ENCODE measurements around the gene RAB15. TPM values are rescaled to one million over a fixed set of nuclear protein-coding genes. Genes with fewer than 3 reads are reported as not detected.

Gene RAB15
- polyA plus RNA-seq, 12 donors: 22.5 to 42.6 (median 30.3) TPM; not detected in 1

DNA sequence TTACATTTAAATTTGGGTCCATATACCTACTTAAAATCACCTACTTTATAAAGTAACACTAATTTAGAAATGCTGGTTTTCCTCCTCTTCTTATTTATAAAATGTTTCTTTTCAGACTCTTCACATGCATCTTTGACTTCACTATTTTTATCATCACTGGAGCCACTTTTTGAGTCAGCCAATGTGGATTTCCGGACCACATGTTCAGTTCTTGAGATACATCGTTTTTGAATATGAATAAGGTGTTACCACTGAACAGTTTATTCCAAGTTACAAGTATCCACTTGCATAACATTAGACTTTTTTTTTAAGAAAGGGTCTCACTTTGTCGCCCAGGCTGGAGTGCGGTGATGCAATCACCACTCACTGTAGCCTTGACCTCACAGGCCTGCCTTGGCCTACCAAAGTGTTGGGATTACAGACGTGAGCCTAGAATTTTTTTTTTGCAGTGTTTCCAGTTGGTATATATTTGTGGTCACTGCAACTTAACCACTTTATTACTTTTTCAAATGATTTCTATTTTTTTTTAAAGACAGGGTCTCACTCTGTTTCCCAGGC lies 20.3 kb upstream of the RAB15 start:
- DNase-seq: no peak

DNA sequence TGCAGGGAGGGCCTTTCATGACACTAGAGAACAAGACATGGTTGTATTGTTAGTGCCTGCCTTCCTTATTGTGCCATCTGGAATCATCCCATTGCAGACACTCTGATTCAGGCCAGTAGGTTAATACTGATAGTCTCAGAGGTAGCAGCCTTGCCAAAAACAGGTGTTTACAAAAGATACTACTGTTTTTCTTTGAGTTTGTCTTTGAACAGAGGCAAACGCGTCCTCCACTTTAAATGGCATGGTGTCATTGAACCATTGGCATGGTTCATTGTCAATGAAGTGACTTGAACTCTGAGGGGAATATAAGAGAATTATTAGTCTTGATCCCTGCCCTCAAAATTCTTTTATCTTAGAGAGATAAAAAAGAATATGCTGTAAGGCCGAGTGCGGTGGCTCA lies 18.8 kb upstream of the RAB15 start:
- DNase-seq: no peak

DNA sequence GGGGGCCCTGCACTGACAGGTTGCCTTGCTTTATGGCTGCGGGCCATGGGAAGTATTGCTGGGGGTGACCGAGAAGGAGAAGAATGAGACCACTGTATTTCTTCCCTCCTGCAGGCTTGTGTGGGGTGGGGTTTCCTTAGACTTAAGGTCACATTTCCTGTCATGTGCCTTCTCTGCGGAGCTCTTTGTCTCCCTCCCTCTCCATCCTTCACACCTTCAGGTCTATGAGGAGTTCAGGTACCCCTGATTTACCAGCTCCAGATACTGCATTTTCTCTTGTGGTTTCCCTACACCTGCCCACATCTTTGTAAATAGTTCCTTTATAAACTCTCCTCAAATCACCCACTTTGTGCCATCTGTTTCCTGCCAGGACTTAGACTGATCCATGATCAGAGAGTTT lies 18.2 kb upstream of the RAB15 start:
- no peak for DNase-seq

DNA sequence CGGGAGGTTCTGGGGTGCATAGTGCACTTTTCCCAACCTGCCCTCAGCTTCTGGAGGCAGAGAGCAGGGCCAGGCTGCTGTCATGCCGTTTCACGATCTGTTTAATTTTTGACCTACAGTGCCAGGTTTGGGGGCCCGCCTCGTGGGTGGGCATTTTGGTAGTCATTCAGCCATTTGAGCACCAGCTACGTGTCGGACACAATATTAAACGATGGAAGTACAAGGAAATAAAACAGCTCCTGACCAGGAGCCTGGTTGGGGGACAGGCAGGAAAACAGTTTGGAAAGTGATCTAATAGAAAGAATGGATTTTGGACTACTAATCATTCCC lies 15.3 kb upstream of the RAB15 start:
- DNase-seq: no peak

DNA sequence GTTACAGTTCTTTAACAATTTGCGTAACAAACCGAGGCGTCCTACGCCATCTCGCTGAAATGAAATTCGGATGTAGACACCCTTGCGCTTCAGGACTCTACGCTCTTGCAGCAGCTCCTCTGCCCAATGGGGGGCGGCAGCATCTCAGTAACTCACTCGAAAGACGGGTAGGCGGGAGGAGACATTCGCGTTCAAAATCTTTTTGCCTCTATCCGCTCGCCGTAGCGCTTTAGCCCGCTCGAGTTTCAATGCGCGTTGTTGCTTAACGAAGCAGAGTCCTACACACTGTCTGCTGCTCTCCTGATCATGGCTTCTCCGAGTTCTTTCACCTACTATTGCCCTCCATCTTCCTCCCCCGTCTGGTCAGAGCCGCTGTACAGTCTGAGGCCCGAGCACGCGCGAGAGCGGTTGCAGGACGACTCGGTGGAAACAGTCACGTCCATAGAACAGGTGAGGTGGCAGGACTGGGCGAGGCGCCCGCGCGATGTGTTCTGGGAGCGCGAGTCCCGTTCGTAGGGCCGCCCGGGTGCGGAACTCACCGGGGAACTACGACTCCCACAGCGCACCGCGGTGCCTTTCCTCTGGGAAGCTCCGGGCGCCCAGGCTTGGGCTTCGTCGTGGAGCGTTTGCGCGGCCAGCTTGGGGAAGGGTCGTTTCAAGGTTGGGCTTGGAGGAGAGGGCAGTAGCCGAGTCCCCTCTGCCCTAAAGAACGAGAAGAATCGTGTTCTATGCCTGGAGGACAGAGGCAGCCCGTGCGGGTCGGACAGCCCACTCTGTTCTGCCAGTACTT lies 14.7 kb upstream of the RAB15 start, which contains the start of gene FNTB:
Gene FNTB (plus strand): TSS at position 248 of the 790 bp plus-strand sequence. CDS start 59 bp downstream, at position 307.
- DNase-seq: peak; percentile 98

DNA sequence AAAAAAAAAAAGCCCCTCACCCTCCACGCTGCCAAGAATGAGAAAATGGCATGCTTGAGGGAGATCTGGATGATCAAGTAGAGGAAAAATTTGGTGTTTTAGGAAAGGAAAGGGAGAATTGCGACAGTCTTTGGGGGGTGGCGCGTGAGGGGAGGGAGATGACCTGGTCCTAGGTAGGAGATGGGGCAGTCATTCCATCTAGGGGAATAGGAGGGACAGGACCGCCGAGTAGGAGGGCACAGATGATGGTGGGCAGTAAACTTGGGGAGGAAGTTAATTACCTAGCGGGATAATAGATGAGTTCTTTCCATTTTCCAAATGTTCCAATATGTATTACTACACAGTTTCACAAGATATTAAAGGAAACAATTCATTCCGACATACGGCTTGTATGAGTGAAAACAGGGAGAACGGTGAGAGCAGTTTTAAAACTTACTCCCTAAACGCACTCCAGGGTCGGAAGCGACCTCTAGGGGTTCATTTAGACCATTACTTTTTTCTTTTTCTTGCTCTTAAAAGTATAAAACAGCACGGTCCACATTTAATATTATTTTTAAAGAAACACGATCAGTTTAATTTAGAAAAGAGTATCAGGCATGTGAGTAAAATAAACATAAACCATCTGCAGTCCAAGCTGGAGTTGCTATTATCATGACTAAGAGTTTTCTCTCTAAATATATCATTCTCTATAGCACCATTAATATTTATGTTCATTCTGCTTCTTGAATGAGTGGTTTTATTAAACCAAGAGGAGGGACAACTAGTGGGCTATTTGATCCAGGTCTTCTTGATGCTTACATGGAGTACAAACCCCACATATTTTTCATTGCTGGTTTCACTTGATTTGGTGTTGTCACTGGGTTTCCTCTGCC lies 11.5 kb upstream of the RAB15 start:
- no peak for DNase-seq

DNA sequence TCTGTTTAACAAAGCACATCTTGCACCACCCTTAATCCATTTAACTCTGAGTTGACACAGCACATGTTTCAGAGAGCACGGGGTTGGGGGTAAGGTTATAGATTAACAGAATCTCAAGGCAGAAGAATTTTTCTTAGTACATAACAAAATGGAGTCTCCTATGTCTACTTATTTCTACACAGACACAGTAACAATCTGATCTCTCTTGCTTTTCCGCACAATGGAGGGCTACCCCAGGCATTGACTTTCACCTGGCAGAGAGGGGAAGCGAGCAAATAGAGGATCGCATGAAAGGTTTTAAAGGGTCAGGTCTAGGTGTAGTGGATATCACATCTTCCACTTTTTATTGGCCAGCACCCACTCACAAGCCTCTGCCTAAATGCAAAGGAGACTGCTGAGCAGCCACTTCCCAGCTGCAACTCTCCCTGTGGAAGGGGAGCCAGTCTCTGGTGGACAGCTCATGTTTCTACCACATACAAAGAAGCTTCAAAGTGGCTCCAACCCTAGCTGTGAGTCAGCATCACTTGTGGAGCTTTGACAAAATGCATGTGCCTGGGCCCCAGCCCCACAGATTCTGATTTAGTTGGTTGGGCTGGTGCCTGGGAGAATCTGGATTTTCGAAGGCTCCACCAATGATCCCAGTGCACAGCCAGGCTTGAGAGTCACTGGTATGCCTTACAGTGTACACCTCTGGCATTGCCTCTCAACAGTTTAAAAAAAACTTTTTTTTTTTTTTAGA lies 7.4 kb upstream of the RAB15 start:
- no peak for DNase-seq

DNA sequence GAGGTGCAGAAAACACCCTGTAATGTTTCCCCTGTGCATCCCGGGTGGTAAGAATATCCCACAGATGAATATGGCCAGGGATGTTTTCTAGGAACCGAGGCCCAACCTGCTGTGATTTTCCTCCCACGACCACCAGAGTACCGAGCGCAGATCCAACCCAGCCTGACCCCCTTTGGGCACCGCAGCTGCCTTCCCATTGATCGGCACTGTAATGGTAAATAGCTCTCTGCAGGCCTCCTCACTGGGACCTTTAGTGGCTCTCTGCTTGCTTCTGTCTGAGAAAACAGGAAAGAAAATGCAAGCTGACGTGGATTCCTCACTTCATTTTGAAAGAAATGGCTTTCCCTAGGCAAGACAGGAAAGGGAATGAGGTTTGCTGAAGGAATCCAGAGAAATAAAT lies 2.4 kb upstream of the RAB15 start:
- DNase-seq: no peak

DNA sequence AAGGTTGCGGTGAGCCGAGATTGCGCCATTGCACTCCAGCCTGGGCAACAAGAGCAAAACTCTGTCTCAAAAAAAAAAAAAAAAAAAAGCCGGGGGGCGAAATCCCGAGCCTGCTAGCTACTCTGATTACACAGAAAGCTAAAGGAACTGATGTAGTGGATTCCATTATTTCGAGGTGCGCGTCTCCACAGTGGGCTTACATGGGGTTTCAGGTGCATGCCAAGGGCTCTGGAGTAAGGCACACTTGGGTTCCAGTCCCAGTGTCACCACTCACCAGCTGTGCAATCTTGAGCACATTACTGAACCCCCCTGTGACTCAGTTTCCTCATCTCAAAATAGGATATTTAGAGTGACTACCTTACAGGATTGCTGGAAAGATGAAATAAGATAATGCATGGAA lies 1.7 kb upstream of the RAB15 start:
- DNase-seq: no peak

DNA sequence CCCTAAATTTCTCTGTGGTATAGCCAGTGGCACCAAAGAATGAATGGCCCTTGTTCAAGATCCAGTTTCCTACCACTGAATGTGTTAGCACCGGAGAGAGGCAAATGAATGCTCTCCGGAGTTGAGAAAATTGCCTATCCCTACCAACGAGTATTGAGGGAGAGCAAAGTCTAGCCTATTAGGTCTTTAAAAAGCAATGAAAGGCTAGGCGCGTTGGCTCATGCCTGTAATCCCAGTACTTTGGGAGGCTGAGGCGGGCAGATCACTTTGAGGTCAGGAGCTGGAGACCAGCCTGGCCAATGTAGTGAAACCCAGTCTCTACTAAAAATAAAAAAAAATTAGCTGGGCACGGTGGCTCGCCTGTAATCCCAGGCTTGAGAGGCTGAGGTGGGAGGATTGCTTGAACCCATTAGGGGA lies 898 bp upstream of the RAB15 start:
- no peak for DNase-seq

DNA sequence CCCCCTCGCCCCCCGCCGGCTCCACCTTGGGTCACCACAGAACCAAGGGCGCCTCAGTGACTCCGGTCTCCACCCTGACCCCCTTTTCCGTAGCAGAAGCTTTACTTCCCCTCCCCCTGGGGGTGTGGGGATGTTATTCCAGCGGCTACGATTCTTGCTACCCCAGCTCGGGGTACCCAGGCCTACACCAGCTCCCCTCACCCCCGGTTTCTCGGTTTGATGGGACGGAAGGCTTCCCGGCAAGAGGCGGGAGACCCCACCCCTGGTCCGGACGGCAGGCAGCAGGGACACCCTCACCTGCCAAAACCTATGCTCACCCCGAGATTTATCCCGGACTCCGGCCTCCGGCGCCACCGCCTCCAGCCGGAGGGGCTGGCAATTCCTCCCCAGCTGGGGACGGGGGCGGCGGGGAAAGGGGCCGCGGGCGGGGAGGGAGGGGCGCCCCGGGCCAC lies 619 bp downstream of the RAB15 start:
- DNase-seq: no peak

DNA sequence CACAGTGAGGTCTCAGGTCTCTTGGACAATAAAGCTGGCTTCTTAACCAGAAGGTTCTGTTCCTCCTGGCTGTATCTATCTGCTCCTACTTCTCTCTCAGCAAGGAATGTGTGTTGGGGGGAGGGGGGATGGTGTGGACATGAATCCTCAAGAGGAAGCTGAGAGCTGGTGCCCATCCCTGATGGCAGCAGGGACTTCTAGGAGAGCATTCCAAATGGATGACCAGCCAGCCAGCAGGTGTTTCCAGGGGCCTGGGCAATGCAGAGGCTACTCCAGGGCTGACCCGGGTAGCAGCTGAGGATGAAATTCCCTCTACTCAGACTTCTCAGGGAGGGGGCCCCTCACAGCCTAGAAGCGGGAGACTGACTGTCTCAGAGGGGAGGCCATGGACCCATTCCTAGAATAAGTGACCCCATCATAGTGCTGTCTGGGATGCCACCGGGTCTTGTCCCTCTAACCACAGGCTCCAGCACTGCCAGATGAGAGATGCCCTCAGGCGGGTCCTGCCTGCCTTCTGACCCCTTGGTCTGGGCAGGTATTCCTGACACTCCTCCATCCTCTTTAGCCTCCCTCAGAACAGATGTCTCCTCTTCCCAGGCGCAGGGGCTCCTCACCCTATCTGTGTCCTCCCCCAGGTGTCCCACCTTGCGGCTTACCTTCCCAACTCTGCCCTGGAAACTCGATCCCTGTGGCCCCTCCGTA lies 1.2 kb downstream of the RAB15 start:
- DNase-seq: no peak

DNA sequence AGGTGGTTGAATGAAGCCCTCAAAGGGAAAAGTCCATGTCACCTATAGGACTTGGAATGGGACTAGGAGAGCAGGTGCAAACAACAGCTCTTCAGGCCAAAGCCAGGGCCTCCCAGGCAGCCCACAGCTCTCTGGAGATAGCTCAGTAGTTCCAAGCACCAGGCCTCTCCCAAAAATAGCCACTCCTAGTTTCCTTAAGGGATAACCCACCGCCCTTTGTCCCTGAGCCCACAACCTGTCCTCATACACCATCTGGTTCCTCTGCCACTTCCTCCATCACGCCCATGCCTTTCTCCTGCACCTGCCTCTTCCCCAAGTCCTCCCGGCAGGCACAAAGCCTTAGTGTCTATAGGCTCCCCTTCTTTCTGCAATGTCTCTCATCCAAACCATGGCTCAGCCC lies 2.1 kb downstream of the RAB15 start:
- DNase-seq: no peak

DNA sequence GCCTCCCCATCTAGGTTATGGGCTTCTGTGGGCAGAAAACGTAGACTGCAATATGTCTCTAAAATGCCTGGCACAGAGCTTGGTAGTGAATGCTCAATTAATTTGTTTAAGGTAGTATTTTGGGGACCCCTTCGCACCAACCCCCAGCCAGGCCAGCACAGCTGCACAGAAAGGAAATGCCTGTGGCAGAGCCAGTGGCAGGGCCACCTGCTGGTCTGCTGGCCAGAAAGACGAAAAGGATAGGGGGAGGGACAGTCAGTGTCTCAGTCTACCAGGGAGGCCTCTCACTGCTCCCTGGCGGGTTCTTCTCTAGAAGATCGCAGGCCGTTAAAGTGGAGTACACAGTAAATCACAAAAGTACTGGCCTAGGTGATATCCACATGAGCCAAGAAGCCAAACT lies 3.5 kb downstream of the RAB15 start:
- DNase-seq: no peak

DNA sequence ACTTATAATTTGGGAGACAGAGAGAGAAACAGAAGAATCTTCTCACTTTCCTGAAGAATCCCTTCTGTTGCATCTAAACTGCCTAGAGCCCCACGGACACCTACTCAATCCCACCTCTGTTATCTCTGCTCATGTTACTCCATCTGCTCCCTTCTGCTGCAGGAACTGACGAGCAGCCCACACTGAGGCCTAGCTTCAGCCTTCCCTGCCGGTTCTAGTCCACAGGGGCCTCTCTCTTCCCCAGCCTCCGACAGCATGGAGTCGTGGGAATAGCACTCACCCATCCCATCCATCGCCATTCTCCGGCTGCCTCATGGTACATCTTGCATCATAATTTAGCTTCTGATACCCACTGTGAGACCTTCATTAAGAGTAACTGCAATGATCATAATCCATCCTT lies 4.0 kb downstream of the RAB15 start:
- no peak for DNase-seq

DNA sequence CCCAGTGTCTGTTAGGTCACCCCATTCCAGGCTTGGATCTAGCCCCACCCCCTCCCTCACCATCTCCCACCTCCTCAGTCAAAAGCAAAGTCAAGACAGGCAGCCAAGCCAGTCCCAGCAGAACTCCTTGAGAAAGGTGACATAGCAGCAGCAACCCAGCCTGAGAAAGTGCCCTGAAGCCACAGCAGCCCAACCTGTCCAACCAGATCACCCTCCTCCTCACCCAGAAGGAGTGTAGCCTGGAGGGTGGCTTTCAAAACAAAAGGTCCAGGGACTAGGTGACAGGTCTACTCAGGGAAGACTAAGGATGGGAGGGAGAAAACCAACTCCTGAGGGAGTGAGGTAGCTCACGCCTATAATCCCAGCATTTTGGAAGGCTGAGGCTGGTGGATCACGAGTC lies 5.2 kb downstream of the RAB15 start:
- DNase-seq: no peak

DNA sequence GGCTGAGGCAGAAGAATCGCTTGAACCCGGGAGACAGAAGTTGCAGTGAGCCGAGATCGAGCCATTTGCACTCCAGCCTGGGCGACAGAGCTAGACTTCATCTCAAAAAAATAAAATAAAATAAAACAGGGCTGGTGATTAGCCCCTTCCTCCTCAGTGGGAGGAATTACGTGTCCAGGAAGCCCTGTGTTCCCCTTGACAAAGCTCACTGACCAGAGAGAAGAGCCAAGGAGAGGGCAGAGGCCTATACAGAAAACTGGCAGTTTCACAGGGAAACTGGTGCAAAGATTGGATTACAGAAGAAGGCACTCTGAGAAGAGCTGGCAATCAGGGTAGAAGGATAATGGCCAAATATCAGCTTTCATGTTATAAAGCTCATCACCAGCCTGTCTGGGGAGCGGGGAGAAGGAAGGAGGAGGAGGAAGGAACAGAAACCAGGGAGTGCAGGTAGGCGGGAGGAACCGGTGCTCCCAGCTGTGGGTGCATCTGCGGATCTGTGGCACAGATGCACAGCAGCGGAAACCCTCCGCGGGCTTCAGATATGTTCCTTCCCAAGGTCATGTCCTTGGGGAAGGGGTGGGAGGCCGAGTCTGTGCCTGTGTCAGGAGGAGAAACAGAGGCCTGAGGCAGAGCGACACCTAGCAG lies 6.7 kb downstream of the RAB15 start:
- no peak for DNase-seq

DNA sequence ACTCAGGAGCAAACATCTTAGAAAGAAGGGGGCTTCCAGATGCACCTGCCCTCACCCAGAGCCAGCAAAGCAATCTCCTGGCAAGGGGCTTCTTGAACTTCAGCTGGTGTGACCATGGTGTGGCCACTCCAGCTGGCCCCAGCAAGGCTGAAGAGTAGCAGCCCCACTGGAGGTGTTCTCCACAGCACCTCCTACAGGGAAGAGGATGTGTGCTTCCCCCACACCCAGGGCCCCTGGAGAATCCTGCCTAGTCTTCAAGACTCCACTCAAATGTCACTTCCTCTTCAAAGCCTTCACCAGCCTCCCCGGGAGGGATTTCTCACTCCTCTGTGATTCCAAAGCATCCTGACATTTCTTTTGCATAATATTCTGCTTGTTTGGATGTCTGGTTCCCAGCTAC lies 8.5 kb downstream of the RAB15 start:
- DNase-seq: no peak

DNA sequence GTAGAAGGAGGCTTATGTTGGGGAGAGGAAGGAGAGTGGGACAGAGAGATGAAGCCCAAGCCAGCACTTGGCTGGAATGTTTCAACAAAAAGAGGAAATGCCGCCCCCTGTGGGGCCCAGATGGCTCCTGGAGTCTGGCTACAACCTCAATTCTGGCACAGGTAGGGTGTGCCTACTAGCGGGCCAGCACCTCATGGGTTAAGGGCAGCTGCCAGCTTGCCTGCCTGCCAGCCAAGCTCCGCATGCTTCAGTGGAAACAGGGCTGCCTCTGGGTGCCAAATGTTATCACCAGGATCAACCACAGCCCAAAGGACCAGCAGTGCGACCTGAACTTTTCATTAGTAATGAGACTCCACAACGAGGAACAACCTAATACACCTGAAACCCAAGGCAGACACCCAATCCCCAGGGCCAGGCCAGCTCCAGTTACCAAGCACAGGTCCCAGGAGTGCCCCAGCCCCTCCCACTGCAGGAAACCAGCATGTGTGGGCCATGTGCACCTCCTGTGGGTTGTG lies 11.3 kb downstream of the RAB15 start:
- no peak for DNase-seq

DNA sequence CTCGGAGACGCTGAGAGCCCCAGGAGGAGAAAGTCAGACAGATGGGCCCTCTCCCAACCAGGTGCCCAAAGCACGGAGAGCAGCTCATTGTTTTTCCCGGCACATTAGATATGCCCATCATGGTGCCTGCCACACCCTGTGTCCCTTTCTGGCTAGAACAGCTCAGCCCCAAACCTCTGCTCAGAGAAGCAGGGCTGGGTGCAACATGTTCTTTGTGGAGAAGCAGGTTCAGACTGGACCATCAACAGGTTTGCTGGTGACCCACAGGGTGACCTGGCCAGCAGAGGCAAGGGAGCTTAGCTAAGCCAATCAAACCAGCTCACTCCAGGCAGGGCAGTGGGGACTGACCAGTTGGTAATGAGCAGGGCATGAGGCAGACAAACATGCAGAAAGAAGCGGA lies 13.4 kb downstream of the RAB15 start:
- DNase-seq: no peak

DNA sequence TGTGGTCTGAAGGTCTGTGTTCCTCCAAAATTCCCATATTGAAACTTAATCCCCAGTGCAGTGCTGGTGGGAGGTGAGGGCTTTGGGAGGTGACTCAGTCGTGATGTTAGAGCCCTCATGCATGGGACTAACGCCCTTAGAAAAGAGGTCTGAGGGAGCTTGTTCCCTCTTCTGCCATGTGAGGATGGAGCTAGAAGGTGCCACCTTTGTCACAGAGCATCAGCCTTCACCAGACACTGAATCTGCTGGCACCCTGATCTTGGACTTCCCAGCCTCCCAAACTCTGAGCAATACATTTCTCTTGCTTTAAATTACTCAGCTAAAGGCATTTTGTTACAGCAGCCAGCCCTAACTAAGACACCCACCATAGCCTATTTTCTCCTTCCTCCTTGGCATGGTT lies 13.9 kb downstream of the RAB15 start:
- no peak for DNase-seq
